Thymus (tissue), 11 donors: ENCODE data around the gene ASB6. TPM values are rescaled to one million over a fixed set of nuclear protein-coding genes. Genes with fewer than 3 reads are reported as not detected.

Experiments used
- DNase-seq, 9 donors: peaks; one replicate each; pipeline ENCODE4 v3.0.0-alpha.2; 2013; ENCODE audit warnings: low spot score in 9 of 9, low read depth in 6 of 9, missing footprints in 1 of 9
- H3K27ac ChIP-seq, 2 donors: one replicate each; pipeline ENCODE4 v1.5.1; 2013; ENCODE audit warnings: control low read depth in 1 of 2, low read depth in 1 of 2, low read length in 1 of 2, mild to moderate bottlenecking in 1 of 2, moderate library complexity in 1 of 2
- H3K27me3 ChIP-seq, 2 donors: one replicate each; pipeline ENCODE4 v1.5.1; 2013; ENCODE audit warnings: low read length in 1 of 2; ENCODE audit not compliant: control insufficient read depth in 2 of 2, insufficient read depth in 1 of 2
- H3K36me3 ChIP-seq, 2 donors: one replicate each; pipeline ENCODE4 v1.5.1; 2013; ENCODE audit warnings: low read length in 1 of 2, mild to moderate bottlenecking in 1 of 2, moderate library complexity in 1 of 2; ENCODE audit not compliant: control insufficient read depth in 2 of 2, insufficient read depth in 2 of 2
- H3K4me1 ChIP-seq, 2 donors: one replicate each; pipeline ENCODE4 v1.5.1; 2013; ENCODE audit warnings: low read length in 2 of 2; ENCODE audit not compliant: control insufficient read depth in 2 of 2, insufficient read depth in 2 of 2
- H3K4me3 ChIP-seq, 2 donors: one replicate each; pipeline ENCODE4 v1.5.1; 2013; ENCODE audit warnings: low read length in 2 of 2, control low read depth in 1 of 2, mild to moderate bottlenecking in 1 of 2
- H3K9me3 ChIP-seq, 2 donors: one replicate each; pipeline ENCODE4 v1.5.1; 2013; ENCODE audit warnings: low read length in 1 of 2, mild to moderate bottlenecking in 1 of 2; ENCODE audit not compliant: control insufficient read depth in 2 of 2, insufficient read depth in 1 of 2
- WGBS: extraction: QIAGEN DNeasy Blood & Tissue Kit; methylation state at CpG from one replicate; pipeline ENCODE4 v1.1.7; 2013; 5-methylcytosine and 5-hydroxymethylcytosine counted together
- polyA plus RNA-seq: library from polyadenylated mRNA; stranded (reverse); fragments of 200-250 nt; gene quantifications from one replicate; pipeline ENCODE4 v1.2.3, GENCODE V29; 2013
- total RNA-seq: library from RNA; stranded (reverse); fragments of 120-200 nt; gene quantifications from one replicate; pipeline ENCODE4 v1.2.4, GENCODE V29; 2013
- donor health status: healthy.

The ASB6 gene
- total and polyA plus RNA-seq, 2 donors: 8.8 to 20.5 TPM

DNA sequence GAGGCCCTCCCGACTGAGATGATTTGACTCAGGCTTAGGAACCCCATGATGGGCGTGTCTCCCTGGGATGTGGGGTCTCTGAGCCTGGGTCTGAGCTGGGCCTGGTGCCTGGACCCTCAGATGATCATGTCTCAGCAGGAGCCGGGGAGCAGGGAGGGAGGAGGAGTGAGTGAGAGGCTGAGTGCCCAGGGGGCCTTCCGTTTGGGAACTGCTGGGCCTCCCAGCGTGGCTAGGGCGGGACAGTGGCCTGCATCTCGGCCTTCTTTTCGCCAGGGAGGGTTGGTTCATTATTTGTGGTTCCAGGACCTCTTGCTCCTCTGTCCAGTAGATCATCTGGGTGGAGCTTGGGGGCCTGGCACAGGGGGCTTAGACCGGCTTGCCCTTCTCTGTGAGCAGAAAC is 29.1 kb upstream of the ASB6 start:
- peaks cover 20 to 82% of the 10 kb centered on the region in 2 donors for H3K27me3 ChIP-seq
- DNase-seq: no peak
- no peak overlapping the region for H3K4me3 ChIP-seq
- 94% methylated on average over 9 of the region's 9 CpGs for WGBS
- no peaks in the 10 kb centered on the region for H3K9me3 ChIP-seq
- H3K27ac ChIP-seq: no peak overlapping the region
- no peaks in the 10 kb centered on the region for H3K36me3 ChIP-seq
- no peaks in the 10 kb centered on the region for H3K4me1 ChIP-seq

DNA sequence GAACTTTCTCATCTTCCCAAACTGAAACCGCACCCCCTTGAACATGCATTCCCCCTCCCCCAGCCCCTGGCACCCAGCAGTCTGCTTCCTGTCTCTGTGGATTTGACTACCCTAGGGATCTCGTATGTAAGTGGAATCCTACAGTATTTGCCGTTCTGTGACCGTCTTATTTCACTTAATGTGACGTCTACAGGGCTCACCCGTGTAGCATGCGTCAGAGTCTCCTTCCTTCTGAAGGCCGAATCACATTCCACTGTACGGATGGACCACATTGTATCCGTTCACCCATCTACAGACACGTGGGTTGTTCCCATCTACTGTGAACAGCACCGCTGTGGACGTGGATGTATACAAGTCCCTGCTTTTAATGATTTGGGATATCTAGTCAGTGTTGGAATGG is 28.0 kb upstream of the ASB6 start:
- Histone ChIP-seq H3K4me1 (no peaks in the 10 kb centered on the region), H3K27me3 (peaks cover 31 to 78% of the 10 kb centered on the region in 2 donors), H3K9me3 (no peaks in the 10 kb centered on the region), H3K4me3 (no peak overlapping the region), H3K27ac (no peak overlapping the region), H3K36me3 (no peaks in the 10 kb centered on the region)
- WGBS: 94% methylated on average over 13 of the region's 13 CpGs
- DNase-seq: no peak

- no peaks in the 10 kb centered on the region for H3K9me3 ChIP-seq
- H3K4me1 ChIP-seq: no peaks in the 10 kb centered on the region
- no peak for DNase-seq
- H3K36me3 ChIP-seq: no peaks in the 10 kb centered on the region
- no peak overlapping the region for H3K27ac ChIP-seq
- no peak overlapping the region for H3K4me3 ChIP-seq
- 63% methylated on average over 17 of the region's 17 CpGs for WGBS
- peaks cover 35 to 81% of the 10 kb centered on the region in 2 donors for H3K27me3 ChIP-seq
These were observed 27.3 kb upstream of the ASB6 start for GRCh38 chr9:129669141-129669718.

DNA sequence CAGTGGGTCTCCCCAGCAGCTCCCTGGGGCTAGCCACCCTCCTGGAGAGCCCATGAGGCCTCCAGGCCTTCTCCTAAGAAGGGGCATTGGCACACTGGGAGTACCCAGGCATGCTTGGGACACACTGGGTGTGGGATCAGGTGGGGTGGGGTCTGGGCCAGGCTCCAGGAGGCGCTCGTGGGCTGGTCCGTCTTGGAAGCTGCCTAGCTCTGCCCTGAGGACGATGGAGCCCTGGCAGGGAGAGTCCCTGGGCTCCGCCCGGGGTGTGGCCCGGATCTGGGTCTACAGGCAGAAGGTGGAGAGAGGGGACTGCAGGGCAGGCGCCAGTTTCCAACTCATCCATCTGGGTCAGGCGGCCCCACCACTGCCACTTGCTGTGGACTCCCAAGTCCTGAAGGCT is 25.9 kb upstream of the ASB6 start:
- Histone ChIP-seq H3K27ac (no peak overlapping the region), H3K4me1 (no peaks in the 10 kb centered on the region), H3K4me3 (no peak overlapping the region), H3K36me3 (no peaks in the 10 kb centered on the region), H3K9me3 (no peaks in the 10 kb centered on the region), H3K27me3 (peaks cover 37 to 87% of the 10 kb centered on the region in 2 donors)
- 91% methylated on average over 9 of the region's 9 CpGs for WGBS
- DNase-seq: no peak

DNA sequence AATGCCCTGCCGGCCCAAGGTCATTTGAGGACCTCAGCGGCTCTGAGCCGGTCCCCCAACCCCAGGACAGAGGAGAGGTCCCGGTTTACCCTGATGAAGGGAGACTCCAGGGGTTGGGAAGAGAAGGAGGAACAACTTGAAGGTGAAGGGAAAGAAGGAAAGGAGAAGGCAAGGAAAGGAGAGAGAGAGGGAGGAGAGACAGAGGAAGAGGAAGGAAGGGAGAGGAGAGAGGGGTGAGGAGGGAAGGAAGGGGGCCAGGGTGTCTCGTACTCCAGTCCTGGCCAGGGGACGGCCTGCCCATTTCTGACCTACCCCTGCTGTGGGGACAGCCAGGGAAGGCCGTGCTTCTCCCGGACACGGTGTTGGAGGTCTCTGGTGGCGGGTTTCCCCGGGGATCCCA is 25.4 kb upstream of the ASB6 start:
- Histone ChIP-seq H3K4me1 (no peaks in the 10 kb centered on the region), H3K27ac (no peak overlapping the region), H3K27me3 (peaks cover 37 to 89% of the 10 kb centered on the region in 2 donors), H3K9me3 (no peaks in the 10 kb centered on the region), H3K36me3 (no peaks in the 10 kb centered on the region), H3K4me3 (no peak overlapping the region)
- 90% methylated on average over 11 of the region's 11 CpGs for WGBS
- no peak for DNase-seq

DNA sequence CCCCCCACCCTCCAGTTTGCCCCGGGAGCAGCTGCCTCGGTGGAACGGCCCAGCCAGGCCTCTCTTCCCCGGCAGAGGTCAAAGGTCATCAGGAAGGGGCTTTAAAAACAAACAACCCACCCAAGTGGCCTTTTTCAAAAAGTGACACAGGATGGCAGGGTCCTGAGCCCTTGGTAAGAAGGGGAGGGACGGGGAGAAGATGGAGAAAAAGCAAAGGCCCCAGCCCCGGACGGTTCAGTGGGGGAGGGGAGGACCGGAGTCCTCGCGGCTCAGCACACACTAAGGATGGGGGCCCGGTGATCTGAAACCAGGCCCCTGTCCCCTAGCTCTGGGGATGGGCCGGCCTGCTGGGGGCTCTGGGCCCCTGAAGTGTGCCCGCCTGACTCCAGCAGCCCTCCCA is 24.6 kb upstream of the ASB6 start:
- 43% methylated on average over 13 of the region's 13 CpGs for WGBS
- Histone ChIP-seq H3K4me3 (no peak overlapping the region), H3K27ac (no peak overlapping the region), H3K27me3 (peaks cover 37 to 84% of the 10 kb centered on the region in 2 donors), H3K9me3 (no peaks in the 10 kb centered on the region), H3K4me1 (no peaks in the 10 kb centered on the region), H3K36me3 (no peaks in the 10 kb centered on the region)
- no peak for DNase-seq

GRCh38 chr9:129665814-129666520 is 24.0 kb upstream of the ASB6 start:
- DNase-seq: no peak
- H3K4me3 ChIP-seq: peak overlapping the region in 1 of 2 donors; percentile 36
- 8% methylated on average over 88 of the region's 88 CpGs for whole genome bisulfite sequencing
- H3K4me1 ChIP-seq: no peaks in the 10 kb centered on the region
- H3K36me3 ChIP-seq: no peaks in the 10 kb centered on the region
- no peak overlapping the region for H3K27ac ChIP-seq
- H3K9me3 ChIP-seq: no peaks in the 10 kb centered on the region
- H3K27me3 ChIP-seq: peaks cover 38 to 84% of the 10 kb centered on the region in 2 donors

GRCh38 chr9:129665389-129665775 is 23.4 kb upstream of the ASB6 start, which contains the start of gene PRRX2:
Gene PRRX2 (plus strand): TSS chr9:129665647. CDS start chr9:129665868, 221 bp downstream.
- Histone ChIP-seq H3K36me3 (no peaks in the 10 kb centered on the region), H3K27ac (no peak within 1 kb of the TSS), H3K4me1 (no peaks in the 10 kb centered on the region), H3K27me3 (peaks cover 40 to 82% of the 10 kb centered on the region in 2 donors), H3K9me3 (no peaks in the 10 kb centered on the region), H3K4me3 (peak within 1 kb of the TSS in 1 of 2 donors; percentile 36)
- DNase-seq: no peak
- 2% methylated on average over 36 of the region's 37 CpGs for WGBS

DNA sequence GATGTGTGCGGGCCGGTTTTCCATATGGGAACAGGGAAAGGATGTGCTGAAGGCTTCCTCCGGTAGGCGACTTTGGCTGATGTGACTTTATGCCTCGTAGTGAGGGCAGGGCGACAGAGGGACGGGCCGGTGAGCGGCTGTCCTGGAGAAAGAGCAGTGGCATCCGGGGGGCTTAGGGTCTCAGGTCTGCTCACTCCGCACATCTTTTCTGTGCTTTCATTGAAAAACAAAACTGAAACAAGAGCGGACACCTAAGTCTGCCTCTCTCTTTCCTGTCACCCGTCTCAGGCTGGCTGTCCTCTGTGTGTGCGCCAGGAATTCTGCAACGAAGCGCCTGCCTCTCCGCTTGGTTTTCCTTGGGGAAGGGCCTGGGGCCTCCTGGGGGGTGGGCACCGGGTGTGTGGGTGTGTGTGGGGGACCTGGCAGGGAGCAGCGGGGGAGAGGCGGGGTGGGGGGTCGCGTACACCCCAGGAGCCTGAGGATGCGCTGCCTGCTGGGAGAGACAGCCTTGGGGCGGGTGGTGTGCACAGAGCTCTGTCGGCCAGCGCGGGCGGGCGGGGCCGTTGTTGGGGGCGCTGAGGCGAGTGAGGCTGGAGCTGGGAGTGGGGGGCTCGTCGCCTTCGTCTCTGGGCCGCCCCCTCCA is 22.9 kb upstream of the ASB6 start:
- H3K27ac ChIP-seq: no peak overlapping the region
- H3K27me3 ChIP-seq: peaks cover 40 to 80% of the 10 kb centered on the region in 2 donors
- peak in 1 of 9 donors; percentile 11 for DNase-seq
- no peaks in the 10 kb centered on the region for H3K4me1 ChIP-seq
- no peaks in the 10 kb centered on the region for H3K9me3 ChIP-seq
- no peaks in the 10 kb centered on the region for H3K36me3 ChIP-seq
- H3K4me3 ChIP-seq: peak overlapping the region in 1 of 2 donors; percentile 36
- 14% methylated on average over 36 of the region's 36 CpGs for WGBS
